ENCODE data around the gene CCDC28B.

DNA sequence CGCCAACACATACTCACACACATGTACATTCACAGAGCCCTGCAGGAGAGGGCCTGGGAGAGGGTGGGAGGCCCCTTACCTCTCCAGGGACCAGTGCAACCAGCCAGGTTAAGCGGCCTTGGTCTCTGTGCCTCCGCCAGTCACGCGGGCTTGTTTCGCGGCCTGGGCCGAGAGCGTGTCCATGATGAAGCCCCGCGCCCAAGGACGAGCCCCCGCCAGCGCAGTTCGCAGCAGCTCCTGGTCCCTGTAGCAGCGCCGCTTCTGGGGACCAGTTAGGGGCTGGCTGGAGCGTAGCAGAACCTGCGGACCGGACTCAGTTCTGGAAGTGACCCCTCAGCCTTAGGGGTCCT, 39.4 kb downstream of the CCDC28B start:
- TF ChIP-seq, protein P1, sequence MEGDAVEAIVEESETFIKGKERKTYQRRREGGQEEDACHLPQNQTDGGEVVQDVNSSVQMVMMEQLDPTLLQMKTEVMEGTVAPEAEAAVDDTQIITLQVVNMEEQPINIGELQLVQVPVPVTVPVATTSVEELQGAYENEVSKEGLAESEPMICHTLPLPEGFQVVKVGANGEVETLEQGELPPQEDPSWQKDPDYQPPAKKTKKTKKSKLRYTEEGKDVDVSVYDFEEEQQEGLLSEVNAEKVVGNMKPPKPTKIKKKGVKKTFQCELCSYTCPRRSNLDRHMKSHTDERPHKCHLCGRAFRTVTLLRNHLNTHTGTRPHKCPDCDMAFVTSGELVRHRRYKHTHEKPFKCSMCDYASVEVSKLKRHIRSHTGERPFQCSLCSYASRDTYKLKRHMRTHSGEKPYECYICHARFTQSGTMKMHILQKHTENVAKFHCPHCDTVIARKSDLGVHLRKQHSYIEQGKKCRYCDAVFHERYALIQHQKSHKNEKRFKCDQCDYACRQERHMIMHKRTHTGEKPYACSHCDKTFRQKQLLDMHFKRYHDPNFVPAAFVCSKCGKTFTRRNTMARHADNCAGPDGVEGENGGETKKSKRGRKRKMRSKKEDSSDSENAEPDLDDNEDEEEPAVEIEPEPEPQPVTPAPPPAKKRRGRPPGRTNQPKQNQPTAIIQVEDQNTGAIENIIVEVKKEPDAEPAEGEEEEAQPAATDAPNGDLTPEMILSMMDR (IDR thresholded peaks at IDR 0.05; ENCODE audit: poor library complexity, severe bottlenecking) = no peak
- TF ChIP-seq POLR2AphosphoS5 (IDR thresholded peaks at IDR 0.05) = no peak
- TF ChIP-seq SMC3 (conservative IDR thresholded peaks at IDR 0.05; ENCODE audit: poor library complexity) = no peak
